Hair follicle dermal papilla cell (primary cell): ENCODE measurements around the gene FZD4. TPM values are rescaled to one million over a fixed set of nuclear protein-coding genes. Genes with fewer than 3 reads are reported as not detected.

Source experiments
- total RNA-seq: library from RNA; depleted of rRNA; stranded (reverse); fragments of >200 nt; gene quantifications from 2 replicates; pipeline ENCODE4 v1.2.3, GENCODE V29; 2012

FZD4 gene
- total RNA-seq: 5.2 and 9.1 TPM in 2 replicates

DNA sequence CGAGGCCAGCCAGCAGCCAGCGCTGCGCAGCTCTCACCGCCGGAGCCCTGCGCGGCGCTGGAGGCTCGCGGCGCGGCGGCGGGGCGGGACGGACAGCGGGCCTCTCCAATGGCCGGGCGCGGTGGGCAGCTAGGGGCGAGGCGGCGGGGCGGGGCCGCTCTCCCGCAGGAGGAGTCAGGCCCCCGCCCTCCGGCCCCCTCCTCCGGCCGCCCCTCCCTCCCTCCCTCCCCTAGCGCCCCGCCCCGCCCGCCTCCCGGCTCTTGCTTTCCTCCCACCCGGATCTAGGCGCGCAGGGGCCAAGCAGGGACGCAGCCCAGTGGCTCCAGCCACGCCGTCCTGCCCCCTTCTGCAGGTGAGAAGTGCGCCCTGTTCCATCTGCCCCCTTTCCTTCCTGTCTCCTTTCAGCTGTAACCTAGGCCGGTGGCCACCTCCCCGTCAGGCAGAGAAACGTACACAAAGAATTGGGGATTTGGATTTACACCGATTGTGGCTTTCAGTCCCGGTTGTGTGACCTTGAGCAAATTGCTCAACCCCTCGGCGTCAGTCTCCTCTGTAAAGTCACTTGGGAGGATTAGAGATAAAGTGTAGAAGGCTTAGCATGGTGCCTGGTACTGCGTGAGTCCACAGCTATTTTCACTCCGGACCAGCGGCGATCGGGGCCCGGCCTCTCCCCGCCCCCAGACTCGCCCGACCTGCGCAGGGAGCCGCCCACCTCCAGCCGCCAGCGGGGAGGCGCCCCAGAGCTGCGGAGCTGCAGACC, at the start of gene FZD4:
Gene FZD4, minus strand, starts transcription at position 35 of the 760 bp plus-strand sequence. CDS start 310 bp downstream, outside the sequence.

Other genes starting within 250 kb of the FZD4 start
- 461 and 514 TPM in 2 replicates for gene PRSS23, start 154.9 kb downstream of the FZD4 start, total RNA-seq
- 23.4 and 57.3 TPM in 2 replicates for gene TMEM135, start 82.5 kb upstream of the FZD4 start, total RNA-seq